Mammary microvascular endothelial cell (primary cell): ENCODE measurements around the gene SLC12A3. TPM values are rescaled to one million over a fixed set of nuclear protein-coding genes. Genes with fewer than 3 reads are reported as not detected.

Experiments
- total RNA-seq: library from RNA; depleted of rRNA; stranded (reverse); fragments of >200 nt; gene quantifications from 2 replicates; pipeline ENCODE4 v1.2.3, GENCODE V29; 2015

Gene SLC12A3
- 0.20 TPM in 1 of 2 replicates, not detected in the other for total RNA-seq

GRCh38 chr16:56864960-56865359 is at the start of gene SLC12A3:
SLC12A3 (plus strand) TSS chr16:56865207; CDS start chr16:56865236, 29 bp downstream.

GRCh38 chr16:56931892-56932720 is 67.1 kb downstream of the SLC12A3 start, which contains the start of gene HERPUD1:
HERPUD1 (plus strand) TSS chr16:56932142; CDS start chr16:56932245, 103 bp downstream.

GRCh38 chr16:56961851-56962281 is 96.9 kb downstream of the SLC12A3 start, which contains the start of gene CETP:
CETP (plus strand) TSS chr16:56961950; CDS start chr16:56961980, 30 bp downstream.

Other genes starting within 250 kb of the SLC12A3 start
- 230 and 306 TPM in 2 replicates for gene MT1E, start 239.4 kb upstream of the SLC12A3 start, total RNA-seq
- 4.3 and 13.9 TPM in 2 replicates for gene MT1M, start 232.5 kb upstream of the SLC12A3 start, total RNA-seq
- 14.0 and 20.5 TPM in 2 replicates for gene MT1A, start 226.5 kb upstream of the SLC12A3 start, total RNA-seq
- not detected in 2 replicates for gene MT1B, start 213.3 kb upstream of the SLC12A3 start, total RNA-seq
- gene MT1F, start 207.2 kb upstream of the SLC12A3 start, total RNA-seq, result 2.0 and 2.9 TPM in 2 replicates
- gene MT1G, start 197.1 kb upstream of the SLC12A3 start, total RNA-seq, result 0.60 TPM in 1 of 2 replicates, not detected in the other
- gene MT1H, start 195.4 kb upstream of the SLC12A3 start, total RNA-seq, result not detected in 2 replicates
- 22.9 and 26.2 TPM in 2 replicates for gene MT1X, start 182.7 kb upstream of the SLC12A3 start, total RNA-seq
- 86.7 and 90.3 TPM in 2 replicates for gene NUP93, start 135.1 kb upstream of the SLC12A3 start, total RNA-seq
- 82.0 and 112 TPM in 2 replicates for gene HERPUD1, start 66.9 kb downstream of the SLC12A3 start, total RNA-seq
- gene CETP, start 96.7 kb downstream of the SLC12A3 start, total RNA-seq, result 24.0 and 30.0 TPM in 2 replicates
- 40.2 and 43.3 TPM in 2 replicates for gene NLRC5, start 124.3 kb downstream of the SLC12A3 start, total RNA-seq
- 87.7 and 89.0 TPM in 2 replicates for gene CPNE2, start 227.4 kb downstream of the SLC12A3 start, total RNA-seq